ENCODE results near the gene CBFB. TPM values are rescaled to one million over a fixed set of nuclear protein-coding genes. Genes with fewer than 3 reads are reported as not detected.

Gene CBFB
- total RNA-seq, 4 donors from 2014 or later = 26.0 to 59.3 (median 41.9) TPM

DNA sequence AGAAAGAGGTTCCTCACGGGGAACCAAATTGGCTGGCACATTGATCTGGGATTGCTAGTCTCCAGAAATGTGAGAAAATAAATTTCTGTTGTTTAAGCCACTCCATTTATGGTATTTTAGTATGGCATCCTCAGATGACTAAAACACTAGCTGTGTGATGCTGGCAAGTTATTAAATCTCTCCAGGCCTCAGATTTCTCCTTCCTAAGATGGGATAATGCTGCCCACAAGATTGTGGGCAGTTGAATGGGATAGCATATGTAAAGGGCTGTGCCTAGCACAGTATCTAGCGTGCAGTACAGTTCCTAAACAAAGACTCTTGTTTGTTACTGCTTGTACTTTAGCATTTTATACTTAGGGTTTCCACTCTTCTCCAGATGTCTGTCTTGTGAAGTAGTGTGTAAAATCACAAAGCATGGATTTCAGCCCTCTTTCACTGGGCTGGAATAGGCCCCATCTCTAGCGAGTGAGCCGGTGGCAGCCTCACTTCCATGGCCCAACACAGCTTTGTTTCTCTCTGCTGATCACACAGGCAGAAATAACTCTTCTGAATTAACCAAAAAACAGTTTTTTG, 42.6 kb downstream of the CBFB start:
- TF ChIP-seq POLR2A (IDR thresholded peaks at IDR 0.05) (no peak), CTCF (IDR thresholded peaks at IDR 0.05) (no peak)
- Histone ChIP-seq H3K9me3 (no peaks in the 10 kb centered on the region), H3K27me3 (no peaks in the 10 kb centered on the region), H3K4me3 (no peak overlapping the region), H3K36me3 (peaks cover 11 to 92% (median 16%) of the 10 kb centered on the region in 3 donors), H3K4me1 (no peaks in the 10 kb centered on the region), H3K27ac (no peak overlapping the region)
- WGBS, 2 donors = 89 to 94% methylated on average over 4 of the region's 4 CpGs
- DNase-seq = no peak
- intact Hi-C loops (cut with DNase I) = no loop called here

DNA sequence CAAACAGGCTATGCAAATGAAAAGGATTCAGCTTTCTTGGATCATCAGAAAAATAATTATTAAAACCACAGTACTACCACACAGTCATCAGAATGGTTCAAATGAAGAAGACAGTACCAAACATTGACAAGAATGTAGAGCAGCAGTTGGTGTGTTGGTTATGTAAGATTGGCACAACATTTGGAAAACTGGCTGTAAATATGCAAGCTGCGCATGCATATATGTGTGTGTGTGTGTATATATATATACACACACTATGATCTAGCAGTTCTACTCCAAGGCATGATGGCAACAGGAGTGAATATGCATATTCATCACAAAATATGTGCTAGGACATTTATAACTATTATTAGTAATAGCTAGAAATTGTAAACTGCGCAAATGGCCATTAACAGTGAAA, 46.4 kb downstream of the CBFB start:
- no peak for TF ChIP-seq CTCF (IDR thresholded peaks at IDR 0.05)
- no peak for TF ChIP-seq POLR2A (IDR thresholded peaks at IDR 0.05)
- DNase-seq = no peak
- Histone ChIP-seq H3K4me3 (no peak overlapping the region), H3K36me3 (peaks cover 0 to 75% (median 5%) of the 10 kb centered on the region in 3 donors), H3K27me3 (no peaks in the 10 kb centered on the region), H3K27ac (no peak overlapping the region), H3K4me1 (no peaks in the 10 kb centered on the region), H3K9me3 (no peaks in the 10 kb centered on the region)
- WGBS, 2 donors = 94% methylated on average over 2 of the region's 2 CpGs
- intact Hi-C loops (cut with DNase I) = no loop called here

GRCh38 chr16:67077871-67078270, 48.9 kb downstream of the CBFB start:
- intact Hi-C loops (cut with DNase I) = no loop called here
- Histone ChIP-seq H3K4me3 (no peak overlapping the region), H3K36me3 (peaks cover 0 to 60% (median 5%) of the 10 kb centered on the region in 3 donors), H3K4me1 (no peaks in the 10 kb centered on the region), H3K9me3 (no peaks in the 10 kb centered on the region), H3K27ac (no peak overlapping the region), H3K27me3 (no peaks in the 10 kb centered on the region)
- TF ChIP-seq POLR2A (IDR thresholded peaks at IDR 0.05) = no peak
- no peak for TF ChIP-seq CTCF (IDR thresholded peaks at IDR 0.05)
- DNase-seq = no peak
- 86 to 95% methylated on average over 4 of the region's 4 CpGs for WGBS, 2 donors

- WGBS, 2 donors = 92% methylated on average over 4 to 6 of the region's 6 CpGs
- Histone ChIP-seq H3K4me3 (no peak overlapping the region), H3K27ac (no peak overlapping the region), H3K36me3 (peaks cover 0 to 52% (median 0%) of the 10 kb centered on the region in 3 donors), H3K27me3 (no peaks in the 10 kb centered on the region), H3K9me3 (no peaks in the 10 kb centered on the region), H3K4me1 (peaks cover 0 to 7% (median 0%) of the 10 kb centered on the region in 3 donors)
- no peak for TF ChIP-seq POLR2A (IDR thresholded peaks at IDR 0.05)
- TF ChIP-seq CTCF (IDR thresholded peaks at IDR 0.05) = no peak
- no peak for DNase-seq
- intact Hi-C loops (cut with DNase I) = no loop called here
Observed at GRCh38 chr16:67082100-67082499, 53.2 kb downstream of the CBFB start.

- TF ChIP-seq POLR2A (IDR thresholded peaks at IDR 0.05) (no peak), CTCF (IDR thresholded peaks at IDR 0.05) (no peak)
- Histone ChIP-seq H3K27me3 (no peaks in the 10 kb centered on the region), H3K27ac (no peak overlapping the region), H3K4me1 (peaks cover 0 to 7% (median 0%) of the 10 kb centered on the region in 3 donors), H3K9me3 (no peaks in the 10 kb centered on the region), H3K36me3 (peaks cover 0 to 44% (median 0%) of the 10 kb centered on the region in 3 donors), H3K4me3 (no peak overlapping the region)
- intact Hi-C loops (cut with DNase I) = no loop called here
- WGBS, 2 donors = 80 to 88% methylated on average over 1 of the region's 1 CpG
- DNase-seq = no peak
Observed at GRCh38 chr16:67082891-67083290, 53.9 kb downstream of the CBFB start.
